ENCODE measurements around the gene TXNDC12.
"Not testable (repeated sequence)": the region's sequence is repeated elsewhere in the genome, so short reads cannot be mapped to it uniquely, and the experiment has no call there.

Gene TXNDC12

GRCh38 chr1:52033190-52034049 is 21.6 kb downstream of the TXNDC12 start, which contains the start of gene KTI12:
KTI12 (minus strand) TSS chr1:52033810; CDS start chr1:52033761, 49 bp downstream.
- Histone ChIP-seq H3K9me3 (ENCODE audit: control insufficient read depth in 5 of 5, low read length in 5 of 5) (no peaks in the 10 kb centered on the region), H3K27ac (ENCODE audit: low read depth, low read length) (peak within 1 kb of the TSS; percentile 68), H3K36me3 (ENCODE audit: control insufficient read depth in 5 of 5, insufficient read depth in 5 of 5, low read length in 5 of 5) (peaks cover 0 to 11% (median 5%) of the 10 kb centered on the region in 5 donors), H3K27me3 (ENCODE audit: control insufficient read depth in 5 of 5, insufficient read depth in 4 of 5, low read length in 5 of 5) (no peaks in the 10 kb centered on the region), H3K9ac (ENCODE audit: low read length in 5 of 5) (peak within 1 kb of the TSS; percentile 77 to 93 (median 88)), H3K4me1 (ENCODE audit: control insufficient read depth in 5 of 5, insufficient read depth in 5 of 5, low read length in 5 of 5) (peaks cover 8 to 45% (median 26%) of the 10 kb centered on the region in 5 donors), H3K4me3 (ENCODE audit: low read depth in 1 of 5, low read length in 5 of 5) (peak within 1 kb of the TSS; percentile 90 to 100 (median 100))

DNA sequence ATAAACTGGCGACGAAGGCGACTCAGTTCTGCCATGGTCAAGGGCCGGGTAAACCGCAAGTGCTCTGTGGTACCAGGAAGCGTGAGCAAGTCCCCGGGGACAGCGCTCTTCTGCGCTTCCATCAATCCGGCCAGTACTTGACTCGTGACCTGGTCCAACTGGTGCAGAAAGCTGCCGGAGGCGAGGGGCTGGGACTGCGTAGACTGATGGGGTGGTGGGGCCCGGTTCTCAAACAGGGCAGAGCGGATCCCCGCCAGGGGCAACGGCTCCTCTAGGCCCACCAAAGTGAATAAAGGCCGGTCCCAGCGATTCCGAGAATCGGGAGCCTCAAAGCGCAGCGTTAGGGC is 22.2 kb downstream of the TXNDC12 start:
- Histone ChIP-seq H3K27me3 (ENCODE audit: control insufficient read depth in 5 of 5, insufficient read depth in 4 of 5, low read length in 5 of 5) (no peaks in the 10 kb centered on the region), H3K4me3 (ENCODE audit: low read depth in 1 of 5, low read length in 5 of 5) (peak overlapping the region; percentile 90 to 100 (median 100)), H3K36me3 (ENCODE audit: control insufficient read depth in 5 of 5, insufficient read depth in 5 of 5, low read length in 5 of 5) (peaks cover 0 to 9% (median 5%) of the 10 kb centered on the region in 5 donors), H3K4me1 (ENCODE audit: control insufficient read depth in 5 of 5, insufficient read depth in 5 of 5, low read length in 5 of 5) (peaks cover 8 to 42% (median 26%) of the 10 kb centered on the region in 5 donors), H3K9me3 (ENCODE audit: control insufficient read depth in 5 of 5, low read length in 5 of 5) (no peaks in the 10 kb centered on the region), H3K27ac (ENCODE audit: low read depth, low read length) (peak overlapping the region; percentile 68), H3K9ac (ENCODE audit: low read length in 5 of 5) (peak overlapping the region; percentile 77 to 93 (median 88))

GRCh38 chr1:52032124-52032784 is 22.7 kb downstream of the TXNDC12 start:
- Histone ChIP-seq H3K4me1 (ENCODE audit: control insufficient read depth in 5 of 5, insufficient read depth in 5 of 5, low read length in 5 of 5) (peaks cover 8 to 37% (median 25%) of the 10 kb centered on the region in 5 donors), H3K4me3 (ENCODE audit: low read depth in 1 of 5, low read length in 5 of 5) (peak overlapping the region; percentile 90 to 100 (median 100)), H3K27ac (ENCODE audit: low read depth, low read length) (peak overlapping the region; percentile 68), H3K9me3 (ENCODE audit: control insufficient read depth in 5 of 5, low read length in 5 of 5) (no peaks in the 10 kb centered on the region), H3K9ac (ENCODE audit: low read length in 5 of 5) (peak overlapping the region; percentile 77 to 93 (median 88)), H3K27me3 (ENCODE audit: control insufficient read depth in 5 of 5, insufficient read depth in 4 of 5, low read length in 5 of 5) (no peaks in the 10 kb centered on the region), H3K36me3 (ENCODE audit: control insufficient read depth in 5 of 5, insufficient read depth in 5 of 5, low read length in 5 of 5) (peaks cover 0 to 9% (median 5%) of the 10 kb centered on the region in 5 donors)

- H3K9me3 ChIP-seq (ENCODE audit: control insufficient read depth in 5 of 5, low read length in 5 of 5); H3K4me3 ChIP-seq (ENCODE audit: low read depth in 1 of 5, low read length in 5 of 5); H3K27ac ChIP-seq (ENCODE audit: low read depth, low read length); H3K27me3 ChIP-seq (ENCODE audit: control insufficient read depth in 5 of 5, insufficient read depth in 4 of 5, low read length in 5 of 5); H3K9ac ChIP-seq (ENCODE audit: low read length in 5 of 5): not testable (repeated sequence)
- peaks cover 8 to 25% (median 21%) of the 10 kb centered on the region in 5 donors for H3K4me1 ChIP-seq (ENCODE audit: control insufficient read depth in 5 of 5, insufficient read depth in 5 of 5, low read length in 5 of 5)
- H3K36me3 ChIP-seq (ENCODE audit: control insufficient read depth in 5 of 5, insufficient read depth in 5 of 5, low read length in 5 of 5): peaks cover 6 to 21% (median 12%) of the 10 kb centered on the region in 5 donors
Observed at GRCh38 chr1:52028839-52029238, 26.2 kb downstream of the TXNDC12 start.

- Histone ChIP-seq H3K4me3 (ENCODE audit: low read depth in 1 of 5, low read length in 5 of 5) (no peak overlapping the region), H3K27me3 (ENCODE audit: control insufficient read depth in 5 of 5, insufficient read depth in 4 of 5, low read length in 5 of 5) (no peaks in the 10 kb centered on the region), H3K9me3 (ENCODE audit: control insufficient read depth in 5 of 5, low read length in 5 of 5) (no peaks in the 10 kb centered on the region), H3K9ac (ENCODE audit: low read length in 5 of 5) (no peak overlapping the region), H3K36me3 (ENCODE audit: control insufficient read depth in 5 of 5, insufficient read depth in 5 of 5, low read length in 5 of 5) (peaks cover 11 to 26% (median 17%) of the 10 kb centered on the region in 5 donors), H3K27ac (ENCODE audit: low read depth, low read length) (no peak overlapping the region), H3K4me1 (ENCODE audit: control insufficient read depth in 5 of 5, insufficient read depth in 5 of 5, low read length in 5 of 5) (peaks cover 8 to 21% (median 18%) of the 10 kb centered on the region in 5 donors)
Observed at GRCh38 chr1:52028328-52028727, 26.7 kb downstream of the TXNDC12 start.

GRCh38 chr1:52026278-52026677 is 28.7 kb downstream of the TXNDC12 start:
- Histone ChIP-seq H3K4me1 (ENCODE audit: control insufficient read depth in 5 of 5, insufficient read depth in 5 of 5, low read length in 5 of 5) (peaks cover 0 to 1% (median under 1%) of the 10 kb centered on the region in 5 donors), H3K4me3 (ENCODE audit: low read depth in 1 of 5, low read length in 5 of 5) (no peak overlapping the region), H3K9me3 (ENCODE audit: control insufficient read depth in 5 of 5, low read length in 5 of 5) (no peaks in the 10 kb centered on the region), H3K36me3 (ENCODE audit: control insufficient read depth in 5 of 5, insufficient read depth in 5 of 5, low read length in 5 of 5) (peaks cover 21 to 43% (median 33%) of the 10 kb centered on the region in 5 donors), H3K27me3 (ENCODE audit: control insufficient read depth in 5 of 5, insufficient read depth in 4 of 5, low read length in 5 of 5) (no peaks in the 10 kb centered on the region), H3K9ac (ENCODE audit: low read length in 5 of 5) (no peak overlapping the region), H3K27ac (ENCODE audit: low read depth, low read length) (no peak overlapping the region)

DNA sequence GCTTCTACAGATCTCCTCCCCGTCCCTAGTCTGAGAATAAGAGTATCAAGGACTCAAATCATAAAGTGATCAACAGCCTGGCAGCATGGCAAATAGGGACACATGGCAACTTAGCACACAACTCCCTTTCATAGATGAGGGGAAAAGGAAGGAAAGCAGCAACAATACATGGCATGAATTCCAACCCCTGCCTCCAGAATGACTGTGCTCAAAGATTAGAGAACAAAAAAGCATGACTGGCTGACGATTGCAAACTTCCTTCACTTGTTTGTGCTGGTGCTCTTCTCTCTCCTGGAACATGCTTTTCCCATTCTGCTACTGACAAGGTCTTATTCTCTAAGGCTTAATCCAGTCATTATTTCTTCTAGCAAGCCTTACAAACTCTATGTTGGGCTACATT is 32.9 kb downstream of the TXNDC12 start:
- Histone ChIP-seq H3K27ac (ENCODE audit: low read depth, low read length) (no peak overlapping the region), H3K9ac (ENCODE audit: low read length in 5 of 5) (no peak overlapping the region), H3K9me3 (ENCODE audit: control insufficient read depth in 5 of 5, low read length in 5 of 5) (no peaks in the 10 kb centered on the region), H3K4me1 (ENCODE audit: control insufficient read depth in 5 of 5, insufficient read depth in 5 of 5, low read length in 5 of 5) (no peaks in the 10 kb centered on the region), H3K36me3 (ENCODE audit: control insufficient read depth in 5 of 5, insufficient read depth in 5 of 5, low read length in 5 of 5) (peaks cover 30 to 59% (median 45%) of the 10 kb centered on the region in 5 donors), H3K4me3 (ENCODE audit: low read depth in 1 of 5, low read length in 5 of 5) (no peak overlapping the region), H3K27me3 (ENCODE audit: control insufficient read depth in 5 of 5, insufficient read depth in 4 of 5, low read length in 5 of 5) (no peaks in the 10 kb centered on the region)

- Histone ChIP-seq H3K27ac (ENCODE audit: low read depth, low read length) (no peak overlapping the region), H3K36me3 (ENCODE audit: control insufficient read depth in 5 of 5, insufficient read depth in 5 of 5, low read length in 5 of 5) (no peaks in the 10 kb centered on the region), H3K4me3 (ENCODE audit: low read depth in 1 of 5, low read length in 5 of 5) (no peak overlapping the region)
Observed at GRCh38 chr1:52008071-52008809, 46.8 kb downstream of the TXNDC12 start.

DNA sequence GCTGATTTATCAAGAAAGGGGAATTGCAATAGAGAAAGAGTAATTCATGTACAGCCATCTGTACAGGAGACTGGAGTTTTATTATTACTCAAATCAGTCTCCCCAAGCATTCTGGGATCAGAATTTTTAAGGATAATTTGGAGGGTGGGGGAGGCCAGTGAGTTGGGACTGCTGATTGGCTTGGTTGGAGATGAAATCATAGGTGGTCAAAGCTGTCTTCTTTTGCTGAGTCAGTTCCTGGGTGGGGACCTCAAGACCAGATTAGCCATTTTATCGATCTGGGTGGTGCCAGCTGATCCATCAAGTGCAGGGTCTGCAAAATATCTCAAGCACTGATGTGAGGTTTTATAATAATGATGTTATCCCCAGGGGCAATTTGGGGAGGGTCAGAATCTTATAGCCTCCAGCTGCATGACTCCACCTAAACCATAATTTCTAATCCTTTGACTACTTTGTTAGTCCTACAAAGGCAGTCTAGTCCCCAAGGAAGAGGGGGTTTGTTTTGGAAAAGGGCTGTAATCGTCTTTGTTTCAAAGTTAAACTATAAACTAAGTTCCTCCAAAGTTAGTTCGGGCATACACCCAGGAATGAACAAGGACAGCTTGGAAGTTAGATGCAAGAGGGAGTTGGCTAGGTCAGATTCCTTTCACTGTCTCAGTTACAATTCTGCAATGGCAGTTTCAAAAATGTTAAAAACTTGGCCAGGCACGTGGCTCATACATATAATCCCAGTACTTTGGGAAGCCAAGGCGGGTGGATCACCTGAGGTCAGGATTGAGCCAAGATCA is 47.6 kb downstream of the TXNDC12 start:
- peaks cover 0 to 3% (median 0%) of the 10 kb centered on the region in 5 donors for H3K4me1 ChIP-seq (ENCODE audit: control insufficient read depth in 5 of 5, insufficient read depth in 5 of 5, low read length in 5 of 5)
- H3K27me3 ChIP-seq (ENCODE audit: control insufficient read depth in 5 of 5, insufficient read depth in 4 of 5, low read length in 5 of 5): peaks cover 5 to 11% (median 8%) of the 10 kb centered on the region in 5 donors
- no peak overlapping the region for H3K27ac ChIP-seq (ENCODE audit: low read depth, low read length)
- H3K9me3 ChIP-seq (ENCODE audit: control insufficient read depth in 5 of 5, low read length in 5 of 5): no peaks in the 10 kb centered on the region
- no peaks in the 10 kb centered on the region for H3K36me3 ChIP-seq (ENCODE audit: control insufficient read depth in 5 of 5, insufficient read depth in 5 of 5, low read length in 5 of 5)
- H3K9ac ChIP-seq (ENCODE audit: low read length in 5 of 5): no peak overlapping the region
- H3K4me3 ChIP-seq (ENCODE audit: low read depth in 1 of 5, low read length in 5 of 5): no peak overlapping the region

More at GRCh38 chr1:52008071-52008809, 46.8 kb downstream of the TXNDC12 start:
- Histone ChIP-seq H3K9ac (ENCODE audit: low read length in 5 of 5) (no peak overlapping the region), H3K9me3 (ENCODE audit: control insufficient read depth in 5 of 5, low read length in 5 of 5) (no peaks in the 10 kb centered on the region), H3K4me1 (ENCODE audit: control insufficient read depth in 5 of 5, insufficient read depth in 5 of 5, low read length in 5 of 5) (peaks cover 0 to 3% (median 0%) of the 10 kb centered on the region in 5 donors), H3K27me3 (ENCODE audit: control insufficient read depth in 5 of 5, insufficient read depth in 4 of 5, low read length in 5 of 5) (peaks cover 5 to 11% (median 8%) of the 10 kb centered on the region in 5 donors)

Data from subcutaneous abdominal adipose tissue (tissue), 5 donors.